Putamen (tissue), 1 donor: Measurements from ENCODE around the gene PDGFC.

Experiments
- DNase-seq: peaks from one replicate; pipeline ENCODE4 v3.0.0-alpha.2; 2016; ENCODE audit warnings: low spot score

Gene PDGFC

GRCh38 chr4:156746111-156746510 is 225.5 kb downstream of the PDGFC start:
- no peak for DNase-seq

GRCh38 chr4:156738766-156739165 is 232.8 kb downstream of the PDGFC start:
- no peak for DNase-seq

- DNase-seq: no peak
Observed at GRCh38 chr4:156734965-156735895, 236.4 kb downstream of the PDGFC start.

- no peak for DNase-seq
Observed at GRCh38 chr4:156733582-156733981, 238.0 kb downstream of the PDGFC start.

GRCh38 chr4:156732634-156733033 is 239.0 kb downstream of the PDGFC start:
- no peak for DNase-seq

GRCh38 chr4:156729416-156729815 is 242.2 kb downstream of the PDGFC start:
- no peak for DNase-seq

- DNase-seq: peak; percentile 7
Observed at GRCh38 chr4:156725257-156725656, 246.3 kb downstream of the PDGFC start.

- DNase-seq: no peak
Observed at GRCh38 chr4:156723951-156724668, 247.5 kb downstream of the PDGFC start.

- DNase-seq: no peak
Observed at GRCh38 chr4:156718226-156718625, 253.4 kb downstream of the PDGFC start.

- DNase-seq: no peak
Observed at GRCh38 chr4:156711193-156711590, 260.4 kb downstream of the PDGFC start.
